ENCODE results near the gene HDGFL1.

Gene HDGFL1

GRCh38 chr6:22575190-22575589 is 5.8 kb downstream of the HDGFL1 start:
- TF ChIP-seq CTCF (IDR thresholded peaks at IDR 0.05) = no peak
- Histone ChIP-seq H3K79me2 (no peaks in the 10 kb centered on the region), H3K9ac (no peak overlapping the region), H3K27me3 (ENCODE audit: control insufficient read depth, insufficient read depth, low read length) (no peaks in the 10 kb centered on the region), H3K36me3 (ENCODE audit: control insufficient read depth, insufficient read depth, low read length) (no peaks in the 10 kb centered on the region), H3K4me1 (no peaks in the 10 kb centered on the region), H3K9me3 (ENCODE audit: control insufficient read depth, low read length) (no peaks in the 10 kb centered on the region), H2AFZ (no peak overlapping the region), H3K4me2 (ENCODE audit: low read length) (no peak overlapping the region), H3K4me3 (ENCODE audit: low read depth, low read length) (no peak overlapping the region), H3K27ac (no peak overlapping the region)

- Histone ChIP-seq H3K36me3 (ENCODE audit: control insufficient read depth, insufficient read depth, low read length) (no peaks in the 10 kb centered on the region), H3K79me2 (no peaks in the 10 kb centered on the region), H3K4me1 (no peaks in the 10 kb centered on the region), H2AFZ (no peak overlapping the region), H3K4me3 (ENCODE audit: low read depth, low read length) (no peak overlapping the region), H3K4me2 (ENCODE audit: low read length) (no peak overlapping the region), H3K27me3 (ENCODE audit: control insufficient read depth, insufficient read depth, low read length) (no peaks in the 10 kb centered on the region), H3K9ac (no peak overlapping the region), H3K9me3 (ENCODE audit: control insufficient read depth, low read length) (no peaks in the 10 kb centered on the region), H3K27ac (no peak overlapping the region)
- no peak for TF ChIP-seq CTCF (IDR thresholded peaks at IDR 0.05)
Observed at GRCh38 chr6:22579439-22579838, 10.1 kb downstream of the HDGFL1 start.

GRCh38 chr6:22580337-22580736 is 11.0 kb downstream of the HDGFL1 start:
- no peaks in the 10 kb centered on the region for H3K4me1 ChIP-seq
- H3K4me3 ChIP-seq (ENCODE audit: low read depth, low read length) = no peak overlapping the region
- no peaks in the 10 kb centered on the region for H3K9me3 ChIP-seq (ENCODE audit: control insufficient read depth, low read length)
- H3K9ac ChIP-seq = no peak overlapping the region
- H3K4me2 ChIP-seq (ENCODE audit: low read length) = no peak overlapping the region
- H3K27me3 ChIP-seq (ENCODE audit: control insufficient read depth, insufficient read depth, low read length) = no peaks in the 10 kb centered on the region
- H2AFZ ChIP-seq = no peak overlapping the region
- no peak overlapping the region for H3K27ac ChIP-seq
- no peaks in the 10 kb centered on the region for H3K36me3 ChIP-seq (ENCODE audit: control insufficient read depth, insufficient read depth, low read length)
- TF ChIP-seq CTCF (IDR thresholded peaks at IDR 0.05) = no peak
- no peaks in the 10 kb centered on the region for H3K79me2 ChIP-seq

GRCh38 chr6:22582417-22583205 is 13.2 kb downstream of the HDGFL1 start:
- H3K4me3 ChIP-seq (ENCODE audit: low read depth, low read length) = no peak overlapping the region
- H2AFZ ChIP-seq = no peak overlapping the region
- no peaks in the 10 kb centered on the region for H3K9me3 ChIP-seq (ENCODE audit: control insufficient read depth, low read length)
- H3K4me1 ChIP-seq = no peaks in the 10 kb centered on the region
- no peak for TF ChIP-seq CTCF (IDR thresholded peaks at IDR 0.05)
- H3K4me2 ChIP-seq (ENCODE audit: low read length) = no peak overlapping the region
- H3K36me3 ChIP-seq (ENCODE audit: control insufficient read depth, insufficient read depth, low read length) = no peaks in the 10 kb centered on the region
- no peaks in the 10 kb centered on the region for H3K27me3 ChIP-seq (ENCODE audit: control insufficient read depth, insufficient read depth, low read length)
- no peak overlapping the region for H3K9ac ChIP-seq
- no peak overlapping the region for H3K27ac ChIP-seq
- no peaks in the 10 kb centered on the region for H3K79me2 ChIP-seq

- Histone ChIP-seq H2AFZ (no peak overlapping the region), H3K4me2 (ENCODE audit: low read length) (no peak overlapping the region), H3K27me3 (ENCODE audit: control insufficient read depth, insufficient read depth, low read length) (no peaks in the 10 kb centered on the region), H3K9ac (no peak overlapping the region), H3K79me2 (no peaks in the 10 kb centered on the region), H3K4me1 (no peaks in the 10 kb centered on the region), H3K9me3 (ENCODE audit: control insufficient read depth, low read length) (no peaks in the 10 kb centered on the region), H3K36me3 (ENCODE audit: control insufficient read depth, insufficient read depth, low read length) (no peaks in the 10 kb centered on the region), H3K27ac (no peak overlapping the region), H3K4me3 (ENCODE audit: low read depth, low read length) (no peak overlapping the region)
- TF ChIP-seq CTCF (IDR thresholded peaks at IDR 0.05) = no peak
Observed at GRCh38 chr6:22583230-22583629, 13.9 kb downstream of the HDGFL1 start.

All from parathyroid adenoma (tissue), 2 donors.